MM.1S (cell line): ENCODE results near the gene TRMT61A.

Experiments
- EZH2 ChIP-seq: fragments of 300-600 bp; sonication (generic); optimal IDR thresholded peaks from 2 replicates; pipeline ENCODE3; 2017; ENCODE audit warnings: low read depth, mild to moderate bottlenecking, antibody characterized with exemption, low read length, mixed read lengths
- EZH2phosphoT487 ChIP-seq: fragments of 300-600 bp; sonication (generic); IDR thresholded peaks from 2 replicates; pipeline ENCODE4 v1.6.1; 2018; ENCODE audit warnings: antibody characterized with exemption, low read length
- TF ChIP-seq, protein P1 (sequence below): fragments of 300-600 bp; sonication (generic); IDR thresholded peaks from 2 replicates; pipeline ENCODE4 v1.5.1; 2016; ENCODE audit warnings: antibody characterized with exemption, low read length, mixed read lengths

DNA sequence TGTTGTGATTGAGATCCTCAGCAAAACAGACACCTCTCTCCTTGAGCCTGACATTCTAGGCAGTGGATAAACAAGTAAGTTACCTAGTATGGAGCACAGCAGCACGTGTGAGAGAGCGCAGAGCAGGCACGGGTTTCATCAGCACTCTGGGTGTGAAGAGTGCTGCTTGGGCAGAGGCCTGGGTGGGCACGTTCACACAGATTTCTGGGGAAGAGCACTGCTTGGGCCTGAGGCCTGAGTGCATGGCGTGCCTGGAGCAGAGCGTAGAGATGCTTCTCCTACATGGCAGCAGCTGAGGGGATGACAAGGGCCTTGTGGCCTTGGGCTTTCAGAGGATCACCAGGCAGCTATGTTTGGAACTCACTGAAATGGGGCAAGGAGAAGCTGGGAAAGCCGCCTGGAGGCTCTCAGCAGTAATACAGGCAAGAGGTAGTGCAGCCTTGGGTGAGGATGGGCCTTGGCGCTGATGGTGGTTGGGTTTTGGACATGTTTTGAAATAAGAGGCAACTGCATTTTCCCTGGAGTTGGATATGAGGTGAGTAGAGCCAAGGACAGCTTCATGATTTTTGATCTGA lies 23.9 kb upstream of the TRMT61A start:
- TF ChIP-seq, protein P1, sequence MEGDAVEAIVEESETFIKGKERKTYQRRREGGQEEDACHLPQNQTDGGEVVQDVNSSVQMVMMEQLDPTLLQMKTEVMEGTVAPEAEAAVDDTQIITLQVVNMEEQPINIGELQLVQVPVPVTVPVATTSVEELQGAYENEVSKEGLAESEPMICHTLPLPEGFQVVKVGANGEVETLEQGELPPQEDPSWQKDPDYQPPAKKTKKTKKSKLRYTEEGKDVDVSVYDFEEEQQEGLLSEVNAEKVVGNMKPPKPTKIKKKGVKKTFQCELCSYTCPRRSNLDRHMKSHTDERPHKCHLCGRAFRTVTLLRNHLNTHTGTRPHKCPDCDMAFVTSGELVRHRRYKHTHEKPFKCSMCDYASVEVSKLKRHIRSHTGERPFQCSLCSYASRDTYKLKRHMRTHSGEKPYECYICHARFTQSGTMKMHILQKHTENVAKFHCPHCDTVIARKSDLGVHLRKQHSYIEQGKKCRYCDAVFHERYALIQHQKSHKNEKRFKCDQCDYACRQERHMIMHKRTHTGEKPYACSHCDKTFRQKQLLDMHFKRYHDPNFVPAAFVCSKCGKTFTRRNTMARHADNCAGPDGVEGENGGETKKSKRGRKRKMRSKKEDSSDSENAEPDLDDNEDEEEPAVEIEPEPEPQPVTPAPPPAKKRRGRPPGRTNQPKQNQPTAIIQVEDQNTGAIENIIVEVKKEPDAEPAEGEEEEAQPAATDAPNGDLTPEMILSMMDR: no peak
- TF ChIP-seq EZH2phosphoT487 (no peak), EZH2 (no peak)
